Measurements from ENCODE around the gene ACTR2.
A peak's percentile ranks its signal among the peaks of the same experiment; 100 is the strongest.
"Not testable (repeated sequence)": the region's sequence is repeated elsewhere in the genome, so short reads cannot be mapped to it uniquely, and the experiment has no call there.

Gene ACTR2

GRCh38 chr2:65314801-65315441, 87.3 kb downstream of the ACTR2 start:
- DNase-seq: no peak

GRCh38 chr2:65316072-65316471, 88.4 kb downstream of the ACTR2 start:
- peak; percentile 67 for DNase-seq

- not testable (repeated sequence) for DNase-seq
Observed at GRCh38 chr2:65317351-65317750, 89.7 kb downstream of the ACTR2 start.

GRCh38 chr2:65317841-65318240, 90.2 kb downstream of the ACTR2 start:
- DNase-seq: no peak

- DNase-seq: no peak
Observed at GRCh38 chr2:65319072-65319673, 91.5 kb downstream of the ACTR2 start.

- DNase-seq: no peak
Observed at GRCh38 chr2:65319674-65320041, 92.0 kb downstream of the ACTR2 start.

- DNase-seq: peak; percentile 95
Observed at GRCh38 chr2:65320042-65320725, 92.6 kb downstream of the ACTR2 start.
